ENCODE results near the gene ZNF629. TPM values are rescaled to one million over a fixed set of nuclear protein-coding genes. Genes with fewer than 3 reads are reported as not detected.

ZNF629 gene
- total RNA-seq, 2 experiments from 2014 or later: 1.0 to 1.2 TPM

GRCh38 chr16:30747799-30748633 is 39.0 kb downstream of the ZNF629 start, which contains the start of gene PHKG2:
TSS of gene PHKG2 (plus strand) at chr16:30748425. CDS start at chr16:30748821, 396 bp downstream.
- peaks cover 33% of the 10 kb centered on the region for H3K4me1 Mint-ChIP-seq
- peak; percentile 99 for DNase-seq
- peak within 1 kb of the TSS; percentile 84 for H3K27ac Mint-ChIP-seq
- peak within 1 kb of the TSS; percentile 93 for H3K4me3 Mint-ChIP-seq
- no peaks in the 10 kb centered on the region for H3K9me3 Mint-ChIP-seq
- H3K27me3 Mint-ChIP-seq: no peaks in the 10 kb centered on the region
- POLR2A ChIA-PET: interaction anchor here (0.7 to 2.5 kb wide), 24 partner anchors 9 to 432 kb away, joined by 3 to 28 read pairs (median 3); partner anchors contain the start of genes CFAP119, FUS, PRR14 and RNF40
- CTCF ChIA-PET: interaction anchor here (0.8 to 2.0 kb wide), 7 partner anchors 15 to 194 kb away, joined by 3 to 14 read pairs (median 5); partner anchors contain the start of gene FBRS
- H3K36me3 Mint-ChIP-seq (ENCODE audit: low read depth): peaks cover 32% of the 10 kb centered on the region

- Mint-ChIP-seq H3K27me3 (no peaks in the 10 kb centered on the region), H3K4me1 (peaks cover 33% of the 10 kb centered on the region), H3K9me3 (no peaks in the 10 kb centered on the region), H3K36me3 (ENCODE audit: low read depth) (peaks cover 34% of the 10 kb centered on the region), H3K27ac (peak overlapping the region; percentile 81), H3K4me3 (peak overlapping the region; percentile 93)
- POLR2A ChIA-PET: interaction anchor here (0.7 to 2.5 kb wide), 22 partner anchors 9 to 432 kb away, joined by 3 to 28 read pairs (median 3); partner anchors contain the start of genes CFAP119, FUS, PRR14 and RNF40
- CTCF ChIA-PET: interaction anchor here (0.7 to 2.0 kb wide), 7 partner anchors 15 to 195 kb away, joined by 3 to 14 read pairs (median 5); partner anchors contain the start of gene FBRS
- DNase-seq: no peak
These were observed 39.7 kb downstream of the ZNF629 start for GRCh38 chr16:30747331-30747730.

GRCh38 chr16:30746638-30747175 is 40.3 kb downstream of the ZNF629 start:
- H3K4me1 Mint-ChIP-seq: peaks cover 33% of the 10 kb centered on the region
- POLR2A ChIA-PET: interaction anchor here (0.9 to 2.5 kb wide), 8 partner anchors 10 to 155 kb away, joined by 3 to 28 read pairs (median 6); partner anchors contain the start of genes CFAP119, RNF40 and SRCAP
- H3K9me3 Mint-ChIP-seq: no peaks in the 10 kb centered on the region
- DNase-seq: no peak
- peaks cover 40% of the 10 kb centered on the region for H3K36me3 Mint-ChIP-seq (ENCODE audit: low read depth)
- H3K27me3 Mint-ChIP-seq: no peaks in the 10 kb centered on the region
- CTCF ChIA-PET: interaction anchor here (0.7 to 2.0 kb wide), 3 partner anchors 53 to 155 kb away, joined by 4 to 14 read pairs (median 12); no protein-coding TSS in a partner anchor
- H3K27ac Mint-ChIP-seq: no peak overlapping the region
- H3K4me3 Mint-ChIP-seq: no peak overlapping the region

- DNase-seq: no peak
- no peaks in the 10 kb centered on the region for H3K27me3 Mint-ChIP-seq
- H3K4me3 Mint-ChIP-seq: no peak overlapping the region
- H3K36me3 Mint-ChIP-seq (ENCODE audit: low read depth): peaks cover 38% of the 10 kb centered on the region
- H3K9me3 Mint-ChIP-seq: no peaks in the 10 kb centered on the region
- POLR2A ChIA-PET: no interaction called here
- CTCF ChIA-PET: no interaction called here
- peaks cover 33% of the 10 kb centered on the region for H3K4me1 Mint-ChIP-seq
- H3K27ac Mint-ChIP-seq: peak overlapping the region; percentile 26
These were observed 41.9 kb downstream of the ZNF629 start for GRCh38 chr16:30745082-30745481.

- Mint-ChIP-seq H3K9me3 (no peaks in the 10 kb centered on the region), H3K27ac (no peak overlapping the region), H3K4me1 (peaks cover 27% of the 10 kb centered on the region), H3K4me3 (no peak overlapping the region), H3K27me3 (no peaks in the 10 kb centered on the region), H3K36me3 (ENCODE audit: low read depth) (peaks cover 39% of the 10 kb centered on the region)
- POLR2A ChIA-PET: no interaction called here
- DNase-seq: no peak
- CTCF ChIA-PET: interaction anchor here (0.7 kb wide), 1 partner anchor 70 kb away, joined by 3 read pairs; no protein-coding TSS in a partner anchor
These were observed 42.8 kb downstream of the ZNF629 start for GRCh38 chr16:30744183-30744582.

- ChIA-PET CTCF (no interaction called here), POLR2A (no interaction called here)
- no peak overlapping the region for H3K4me3 Mint-ChIP-seq
- H3K27ac Mint-ChIP-seq: no peak overlapping the region
- H3K36me3 Mint-ChIP-seq (ENCODE audit: low read depth): peaks cover 42% of the 10 kb centered on the region
- peaks cover 24% of the 10 kb centered on the region for H3K4me1 Mint-ChIP-seq
- DNase-seq: no peak
- no peaks in the 10 kb centered on the region for H3K9me3 Mint-ChIP-seq
- no peaks in the 10 kb centered on the region for H3K27me3 Mint-ChIP-seq
These were observed 43.3 kb downstream of the ZNF629 start for GRCh38 chr16:30743716-30744115.

- Mint-ChIP-seq H3K9me3 (no peaks in the 10 kb centered on the region), H3K4me3 (no peak overlapping the region), H3K4me1 (peaks cover 10% of the 10 kb centered on the region), H3K27ac (no peak overlapping the region), H3K36me3 (ENCODE audit: low read depth) (peaks cover 57% of the 10 kb centered on the region), H3K27me3 (no peaks in the 10 kb centered on the region)
- CTCF ChIA-PET: no interaction called here
- POLR2A ChIA-PET: no interaction called here
- no peak for DNase-seq
These were observed 45.5 kb downstream of the ZNF629 start for GRCh38 chr16:30741461-30741914.

GRCh38 chr16:30740364-30741251 is 46.4 kb downstream of the ZNF629 start:
- CTCF ChIA-PET: no interaction called here
- Mint-ChIP-seq H3K27ac (peak overlapping the region; percentile 48), H3K9me3 (no peaks in the 10 kb centered on the region), H3K36me3 (ENCODE audit: low read depth) (peaks cover 66% of the 10 kb centered on the region), H3K27me3 (no peaks in the 10 kb centered on the region), H3K4me1 (peaks cover 10% of the 10 kb centered on the region), H3K4me3 (no peak overlapping the region)
- POLR2A ChIA-PET: interaction anchor here (0.8 kb wide), 1 partner anchor 34 kb away, joined by 3 read pairs; no protein-coding TSS in a partner anchor
- no peak for DNase-seq

- Mint-ChIP-seq H3K36me3 (ENCODE audit: low read depth) (peaks cover 64% of the 10 kb centered on the region), H3K4me3 (no peak overlapping the region), H3K9me3 (no peaks in the 10 kb centered on the region), H3K27me3 (no peaks in the 10 kb centered on the region), H3K27ac (no peak overlapping the region), H3K4me1 (peaks cover 10% of the 10 kb centered on the region)
- DNase-seq: no peak
- POLR2A ChIA-PET: no interaction called here
- CTCF ChIA-PET: no interaction called here
These were observed 47.7 kb downstream of the ZNF629 start for GRCh38 chr16:30738984-30739951.

GRCh38 chr16:30737794-30738648 is 49.0 kb downstream of the ZNF629 start:
- Mint-ChIP-seq H3K4me3 (no peak overlapping the region), H3K27me3 (no peaks in the 10 kb centered on the region), H3K27ac (no peak overlapping the region), H3K4me1 (peaks cover 10% of the 10 kb centered on the region), H3K36me3 (ENCODE audit: low read depth) (peaks cover 67% of the 10 kb centered on the region), H3K9me3 (no peaks in the 10 kb centered on the region)
- CTCF ChIA-PET: no interaction called here
- POLR2A ChIA-PET: interaction anchor here (1.4 to 4.5 kb wide), 2 partner anchors 10 to 77 kb away, joined by 3 to 16 read pairs; partner anchors contain the start of gene PHKG2
- no peak for DNase-seq

Measured in activated CD4-positive, alpha-beta memory T cell treated with anti-CD3 and anti-CD28 coated beads, Interleukin-2, amount 10 ng/mL, durations not matched to agents 7 days and 5 days (primary cell).